NCI-H226 (cell line): Measurements from ENCODE around the gene ZDBF2.
"Not testable (repeated sequence)": the region's sequence is repeated elsewhere in the genome, so short reads cannot be mapped to it uniquely, and the experiment has no call there.

ENCODE experiments used
- DNase-seq: peaks from one replicate; pipeline ENCODE4 v3.0.0-alpha.2; 2015

The ZDBF2 gene

DNA sequence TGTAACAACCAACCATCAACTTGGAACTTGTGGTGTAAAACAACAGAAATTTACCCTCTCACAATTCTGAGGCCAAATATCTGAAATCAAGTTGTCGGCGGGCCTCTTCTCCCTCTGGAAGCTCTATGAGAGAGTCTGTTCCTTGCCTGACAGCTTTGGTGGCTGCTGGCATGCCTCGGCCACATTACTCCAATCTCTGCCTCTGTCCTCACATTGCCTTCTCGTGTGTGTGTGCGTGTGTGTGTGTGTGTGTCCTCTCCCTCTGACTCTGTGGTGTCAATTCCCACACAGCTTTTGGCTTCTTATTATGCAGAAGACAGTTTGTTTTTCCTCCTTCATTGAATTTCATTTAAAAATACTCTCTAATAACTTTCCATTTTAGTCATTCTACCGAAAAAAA lies 50.4 kb downstream of the ZDBF2 start:
- no peak for DNase-seq

DNA sequence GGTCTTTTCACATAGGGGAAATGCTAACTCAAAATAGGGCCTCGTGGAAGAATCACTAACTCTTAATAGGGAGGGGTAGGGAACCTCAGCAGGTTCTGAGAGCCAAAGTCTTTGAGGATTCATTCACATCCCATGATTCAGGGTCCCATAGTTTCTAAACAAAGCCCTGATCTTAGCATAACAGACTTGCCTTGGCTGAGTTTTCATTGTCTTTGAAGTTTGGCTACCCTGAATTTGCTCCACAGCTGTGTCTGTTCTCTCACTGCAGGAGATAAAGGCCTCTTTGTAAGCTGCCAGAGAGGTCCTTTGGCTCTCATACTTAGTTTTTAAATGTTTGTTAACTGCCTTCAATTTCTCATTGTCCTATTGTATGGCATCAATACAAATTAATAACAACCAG lies 54.5 kb downstream of the ZDBF2 start:
- no peak for DNase-seq

DNA sequence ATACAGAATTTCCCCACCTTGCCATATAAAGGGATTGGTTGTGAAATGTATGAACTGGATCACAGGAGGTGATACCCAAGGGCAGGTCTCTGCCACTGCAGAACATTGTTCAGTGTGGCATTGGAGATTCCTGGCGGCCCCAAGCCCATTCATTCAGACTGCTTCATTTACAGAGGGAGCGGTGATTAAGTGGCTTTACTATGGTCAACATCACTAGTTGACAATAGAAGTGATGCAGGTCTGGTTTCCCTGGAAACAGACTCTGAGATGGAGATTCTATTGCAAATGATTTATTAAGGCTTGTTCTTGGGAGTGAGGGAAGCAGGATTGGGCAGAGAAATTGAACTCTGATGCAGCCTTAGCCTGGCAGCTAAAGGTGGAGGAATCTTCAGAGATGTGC lies 62.4 kb downstream of the ZDBF2 start:
- DNase-seq = no peak

DNA sequence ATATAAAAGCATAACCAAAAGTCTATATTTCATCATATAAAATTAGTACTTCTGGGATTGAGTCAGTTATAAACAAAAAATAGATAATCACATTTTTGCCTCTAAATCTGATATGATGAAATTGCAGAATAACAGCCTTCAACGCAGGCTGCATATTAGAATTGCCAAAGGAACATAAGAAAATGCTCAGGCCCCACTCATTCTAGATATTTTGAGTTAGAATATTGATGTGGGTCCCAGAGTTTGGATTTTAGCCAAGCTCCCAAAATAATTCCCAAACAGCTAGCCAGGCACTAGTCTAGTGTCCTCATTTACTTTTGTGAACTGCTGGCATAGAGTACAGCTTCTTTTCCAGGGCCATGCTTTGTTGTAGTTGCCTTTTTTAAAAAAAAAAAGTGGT lies 63.5 kb downstream of the ZDBF2 start:
- DNase-seq = no peak

DNA sequence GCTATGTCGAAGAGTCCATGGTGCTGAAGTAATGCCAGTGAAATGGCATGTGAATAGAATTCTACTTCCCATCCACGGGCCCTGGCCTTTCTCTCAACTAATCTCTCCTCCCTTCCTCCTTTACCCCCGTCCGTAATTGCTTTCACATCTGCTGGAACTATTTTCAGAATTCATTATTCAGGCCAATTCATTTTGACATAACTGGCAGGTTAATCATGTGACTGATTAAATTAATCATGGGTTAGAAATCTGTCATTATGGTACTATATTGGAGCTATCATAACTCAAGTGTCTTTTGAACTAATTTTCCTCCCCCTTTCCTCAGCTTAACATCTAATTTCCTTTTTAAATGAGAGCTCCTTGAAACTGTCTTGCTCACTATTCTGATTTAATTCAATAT lies 66.9 kb downstream of the ZDBF2 start:
- no peak for DNase-seq

DNA sequence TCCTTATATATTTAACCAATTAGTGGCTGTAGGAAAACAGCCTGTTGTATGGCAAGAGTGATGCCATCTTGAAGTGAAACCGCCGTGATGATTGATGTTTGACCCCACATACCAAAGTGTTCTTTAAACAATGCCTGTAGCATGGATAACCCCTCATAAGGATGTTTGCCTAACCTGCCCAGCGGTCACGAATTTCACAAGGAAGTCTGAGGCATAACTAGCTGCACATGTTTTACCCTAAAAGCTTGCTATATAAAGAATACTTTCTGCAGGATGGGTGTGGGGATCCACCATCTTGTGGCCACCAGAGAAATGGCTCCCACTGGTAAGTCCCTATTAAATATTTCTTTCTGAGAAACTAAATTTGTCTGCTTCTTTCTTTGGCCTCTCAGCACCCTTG lies 68.7 kb downstream of the ZDBF2 start:
- DNase-seq = no peak

DNA sequence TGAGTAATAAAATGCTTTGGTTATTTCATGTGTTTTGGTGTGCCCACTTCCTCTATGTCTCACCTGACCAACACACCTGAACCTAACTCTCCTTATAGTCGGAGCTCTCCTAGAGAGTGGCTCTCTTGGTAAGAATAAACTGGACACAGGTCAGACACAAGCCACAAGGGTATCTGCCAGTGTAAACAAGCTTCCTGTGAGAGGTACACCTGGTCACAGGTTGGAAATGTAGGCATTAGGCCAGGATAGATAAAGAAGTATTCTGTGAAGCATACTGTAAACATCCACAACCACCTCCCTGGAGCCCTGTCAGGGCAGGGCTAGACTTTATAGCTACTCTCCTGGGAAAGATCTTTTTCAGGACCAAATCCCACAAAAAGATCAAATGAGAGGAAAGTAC lies 69.4 kb downstream of the ZDBF2 start:
- DNase-seq = no peak

DNA sequence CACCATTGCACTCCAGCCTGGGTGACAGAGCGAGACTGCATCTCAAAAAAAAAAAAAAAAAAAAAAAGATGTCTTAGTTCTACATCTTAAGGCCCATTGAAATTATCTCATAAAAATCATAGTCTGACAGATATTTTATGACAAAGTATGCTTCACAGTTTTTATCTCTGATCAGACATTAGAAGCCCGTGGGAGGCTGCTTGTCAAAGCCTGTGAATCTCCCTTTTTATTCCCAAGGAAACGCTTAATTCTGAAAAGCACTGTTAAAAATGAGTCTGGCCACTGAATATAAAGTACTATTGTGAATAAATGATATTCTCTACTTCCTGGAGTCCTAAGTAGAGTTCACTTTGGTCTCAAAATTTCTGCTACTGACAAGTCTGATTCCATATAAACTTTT lies 71.1 kb downstream of the ZDBF2 start:
- DNase-seq = no peak

DNA sequence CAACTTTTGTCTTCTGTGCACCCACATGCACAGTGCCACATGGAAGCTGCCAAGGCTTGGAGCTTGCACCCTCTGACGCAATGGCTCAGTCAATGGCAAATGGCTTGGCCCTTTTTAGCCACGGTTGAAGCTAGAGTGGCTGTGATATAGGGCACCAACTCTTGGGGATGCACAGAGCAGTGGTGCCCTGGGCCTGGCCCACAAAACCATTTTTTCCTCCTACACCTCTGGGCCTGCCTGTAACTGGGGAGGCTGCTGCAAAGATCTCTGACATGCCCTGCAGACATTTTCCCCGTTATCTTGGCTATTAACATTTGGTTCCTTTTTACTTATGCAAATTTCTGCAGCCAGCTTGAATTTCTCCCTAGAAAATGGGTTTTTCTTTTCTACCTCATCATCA lies 74.9 kb downstream of the ZDBF2 start:
- DNase-seq = no peak

DNA sequence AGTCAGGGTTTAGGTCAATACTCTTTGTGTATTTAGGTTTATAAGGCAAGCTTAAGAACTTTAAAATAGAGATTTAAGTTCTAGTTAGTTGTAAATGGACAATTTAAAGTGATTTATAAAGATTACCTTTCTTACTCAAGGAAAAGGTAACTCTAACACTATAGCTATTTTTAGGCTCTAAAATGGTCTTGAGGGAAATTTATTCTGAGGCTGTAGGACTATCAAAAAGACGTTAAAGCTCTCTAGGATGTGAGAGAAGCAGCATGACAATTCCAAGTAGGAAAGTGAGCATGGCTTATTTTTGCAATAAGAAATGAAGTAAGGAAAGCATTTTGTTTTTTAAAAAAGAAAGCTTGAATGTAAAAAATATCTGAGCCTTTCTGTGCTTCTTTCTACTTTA lies 78.1 kb downstream of the ZDBF2 start:
- no peak for DNase-seq

DNA sequence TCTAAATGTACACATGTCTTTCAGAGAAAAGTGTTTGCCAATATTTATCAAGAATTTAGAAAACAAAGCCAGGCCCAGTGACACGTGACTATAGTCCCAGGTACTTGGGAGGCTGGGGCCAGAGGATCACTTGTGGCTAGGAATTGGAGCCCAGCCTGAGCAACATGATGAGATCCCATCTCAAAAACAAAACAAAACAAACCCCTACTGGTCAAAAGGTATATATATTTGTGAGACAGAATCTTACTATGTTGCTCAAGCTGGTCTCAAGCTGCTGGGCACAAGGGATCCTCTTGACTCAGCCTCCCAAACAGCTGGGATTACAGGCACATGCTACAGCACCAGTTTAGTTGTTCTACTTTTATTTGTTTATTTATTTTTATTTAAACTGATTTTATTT lies 79.2 kb downstream of the ZDBF2 start:
- no peak for DNase-seq

DNA sequence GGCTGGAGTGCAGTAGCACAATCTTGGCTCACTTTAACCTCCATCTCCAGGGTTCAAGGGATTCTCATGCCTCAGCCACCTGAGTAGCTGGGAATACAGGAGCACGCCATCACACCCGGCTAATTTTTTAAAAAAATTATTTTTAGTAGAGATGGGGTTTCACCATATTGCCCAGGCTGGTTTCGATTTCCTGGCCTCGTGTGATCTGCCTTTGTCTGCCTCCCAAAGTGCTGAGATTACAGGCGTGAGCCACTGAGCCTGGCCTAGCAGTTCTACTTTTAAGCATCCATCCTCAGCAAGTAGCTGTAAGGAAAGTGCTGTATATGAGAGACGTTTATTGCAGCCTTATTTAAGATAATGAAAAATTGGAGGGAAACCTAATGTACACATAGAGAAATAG lies 79.7 kb downstream of the ZDBF2 start:
- DNase-seq = no peak

DNA sequence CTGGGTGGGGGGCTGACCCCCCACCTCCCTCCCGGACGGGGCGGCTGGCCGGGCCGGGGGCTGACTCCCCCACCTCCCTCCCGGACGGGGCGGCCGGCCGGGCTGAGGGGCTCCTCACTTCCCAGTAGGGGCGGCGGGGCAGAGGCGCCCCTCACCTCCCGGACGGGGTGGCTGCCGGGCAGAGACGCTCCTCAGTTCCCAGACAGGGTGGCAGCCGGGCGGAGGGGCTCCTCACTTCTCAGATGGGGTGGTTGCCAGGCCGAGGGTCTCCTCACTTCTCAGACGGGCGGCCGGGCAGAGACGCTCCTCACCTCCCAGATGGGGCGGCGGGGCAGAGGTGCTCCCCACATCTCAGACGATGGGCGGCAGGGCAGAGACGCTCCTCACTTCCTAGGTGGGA lies 82.4 kb downstream of the ZDBF2 start:
- not testable (repeated sequence) for DNase-seq

DNA sequence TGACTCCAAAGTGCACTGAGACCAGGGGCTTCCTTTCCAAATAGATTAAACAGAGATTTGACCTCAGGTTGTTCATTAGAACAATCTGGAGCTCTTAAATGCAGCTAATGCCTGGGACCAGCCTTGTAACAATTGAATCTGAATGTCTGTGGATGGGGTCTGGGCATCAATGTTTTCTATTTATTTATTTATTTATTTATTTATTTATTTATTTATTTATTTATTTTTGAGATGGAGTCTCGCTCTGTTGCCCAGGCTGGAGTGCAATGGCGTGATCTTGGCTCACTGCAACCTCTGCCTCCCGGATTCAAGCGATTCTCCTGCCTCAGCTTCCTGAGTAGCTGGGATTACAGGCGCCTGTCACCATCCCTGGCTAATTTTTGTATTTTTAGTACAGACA lies 86.4 kb downstream of the ZDBF2 start:
- DNase-seq = not testable (repeated sequence)

DNA sequence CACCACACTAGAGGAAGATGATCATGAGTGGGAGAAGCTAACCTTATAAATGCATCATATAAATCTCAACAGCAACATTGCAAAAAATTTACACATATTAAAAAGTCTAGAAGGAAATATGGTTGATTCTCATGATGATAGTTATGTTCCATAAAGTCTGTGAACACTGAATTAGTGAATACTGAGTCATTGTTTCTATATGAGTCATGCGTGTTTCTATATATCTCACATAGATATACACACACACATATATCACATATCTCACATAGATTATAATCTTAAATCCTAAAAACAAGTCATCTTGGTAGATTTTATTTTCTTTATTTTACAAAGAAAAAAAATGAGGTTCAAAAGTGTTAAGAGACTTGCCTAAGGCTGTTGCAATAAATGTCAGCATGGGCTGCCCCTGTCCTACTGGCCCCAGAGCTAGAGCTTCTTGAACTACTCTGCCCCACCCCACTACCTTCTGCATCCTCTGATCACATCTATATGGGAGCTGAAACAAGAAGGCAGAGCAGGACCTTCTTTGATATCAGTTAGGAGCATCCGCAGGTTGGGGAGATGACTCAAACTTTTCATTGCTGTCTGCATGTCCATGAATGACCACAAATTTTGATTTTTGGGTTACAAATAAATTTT lies 87.1 kb downstream of the ZDBF2 start:
- no peak for DNase-seq
